MM.1S (cell line): ENCODE results near the gene SORCS2.
"Not testable (repeated sequence)": the region's sequence is repeated elsewhere in the genome, so short reads cannot be mapped to it uniquely, and the experiment has no call there.

Experiments
- DNase-seq: peaks from one replicate; pipeline ENCODE4 v3.0.0-alpha.2; 2015
- H2AFZ ChIP-seq: fragments of 300-600 bp; sonication (generic); 2 replicates; pipeline ENCODE4 v1.6.0; 2016; ENCODE audit warnings: antibody characterized with exemption, low read length
- H3F3A ChIP-seq: fragments of 300-600 bp; sonication (generic); 2 replicates; pipeline ENCODE4 v1.6.1; 2016; ENCODE audit warnings: mild to moderate bottlenecking, antibody characterized with exemption, low read length, moderate library complexity, mixed read lengths; ENCODE audit not compliant: insufficient read depth
- H3K27ac ChIP-seq: fragments of 300-600 bp; sonication (generic); 2 replicates; pipeline ENCODE4 v1.5.1; 2016; ENCODE audit warnings: mild to moderate bottlenecking, low read length
- H3K27me3 ChIP-seq: fragments of 300-600 bp; sonication (generic); replicated peaks from 2 replicates; pipeline ENCODE4 v1.6.0; 2016; ENCODE audit warnings: low read length; ENCODE audit not compliant: insufficient read depth
- H3K36me3 ChIP-seq: fragments of 300-600 bp; sonication (generic); replicated peaks from 2 replicates; pipeline ENCODE4 v1.6.1; 2016; ENCODE audit warnings: mild to moderate bottlenecking, low read length, mixed read lengths; ENCODE audit not compliant: insufficient read depth
- H3K4me1 ChIP-seq: fragments of 300-600 bp; sonication (generic); 2 replicates; pipeline ENCODE4 v1.6.1; 2016; ENCODE audit warnings: low read length, mixed read lengths
- H3K4me2 ChIP-seq: fragments of 300-600 bp; sonication (generic); 2 replicates; pipeline ENCODE4 v1.6.0; 2016; ENCODE audit warnings: low read depth, low read length
- H3K4me3 ChIP-seq: fragments of 300-600 bp; sonication (generic); 2 replicates; pipeline ENCODE4 v1.5.1; 2016; ENCODE audit warnings: low read length, mixed read lengths
- H3K79me2 ChIP-seq: fragments of 300-600 bp; sonication (generic); 2 replicates; pipeline ENCODE4 v1.6.1; 2016; ENCODE audit warnings: mixed run types, low read length, mixed read lengths
- H3K9ac ChIP-seq: fragments of 300-600 bp; sonication (generic); 2 replicates; pipeline ENCODE4 v1.6.1; 2016; ENCODE audit warnings: low read length, mixed read lengths
- H3K9me2 ChIP-seq: fragments of 300-600 bp; sonication (generic); replicated peaks from 2 replicates; pipeline ENCODE4 v1.6.1; 2016; ENCODE audit warnings: mild to moderate bottlenecking, low read length, mixed read lengths; ENCODE audit not compliant: insufficient read depth
- H3K9me3 ChIP-seq: fragments of 300-600 bp; sonication (generic); replicated peaks from 2 replicates; pipeline ENCODE4 v1.6.1; 2016; ENCODE audit warnings: mild to moderate bottlenecking, low read length, mixed read lengths; ENCODE audit not compliant: insufficient read depth
- H4K20me1 ChIP-seq: fragments of 300-600 bp; sonication (generic); 2 replicates; pipeline ENCODE4 v1.6.1; 2016; ENCODE audit warnings: mild to moderate bottlenecking, low read length, moderate library complexity, mixed read lengths; ENCODE audit not compliant: insufficient read depth
- CTCF ChIP-seq: fragments of 300-600 bp; sonication (generic); IDR thresholded peaks from 2 replicates; pipeline ENCODE4 v1.5.1; 2016; ENCODE audit warnings: antibody characterized with exemption, low read length, mixed read lengths
- EZH2 ChIP-seq: fragments of 300-600 bp; sonication (generic); optimal IDR thresholded peaks from 2 replicates; pipeline ENCODE3; 2017; ENCODE audit warnings: low read depth, mild to moderate bottlenecking, antibody characterized with exemption, low read length, mixed read lengths
- EZH2phosphoT487 ChIP-seq: fragments of 300-600 bp; sonication (generic); IDR thresholded peaks from 2 replicates; pipeline ENCODE4 v1.6.1; 2018; ENCODE audit warnings: antibody characterized with exemption, low read length

Gene SORCS2

GRCh38 chr4:7213807-7214206, 21.5 kb downstream of the SORCS2 start:
- Histone ChIP-seq H3K9me3 (no peaks in the 10 kb centered on the region), H4K20me1 (no peaks in the 10 kb centered on the region), H2AFZ (no peak overlapping the region), H3K4me2 (no peak overlapping the region), H3K79me2 (no peaks in the 10 kb centered on the region), H3K4me1 (no peaks in the 10 kb centered on the region), H3K27me3 (peaks cover 76% of the 10 kb centered on the region), H3K9me2 (no peaks in the 10 kb centered on the region), H3F3A (no peaks in the 10 kb centered on the region), H3K27ac (no peak overlapping the region), H3K9ac (no peak overlapping the region), H3K4me3 (no peak overlapping the region), H3K36me3 (no peaks in the 10 kb centered on the region)
- TF ChIP-seq CTCF (no peak), EZH2 (no peak), EZH2phosphoT487 (no peak)
- no peak for DNase-seq

- Histone ChIP-seq H3K36me3 (no peaks in the 10 kb centered on the region), H4K20me1 (no peaks in the 10 kb centered on the region), H3K9me2 (no peaks in the 10 kb centered on the region), H3K4me3 (no peak overlapping the region), H3K27me3 (peaks cover 76% of the 10 kb centered on the region), H3F3A (no peaks in the 10 kb centered on the region), H3K79me2 (no peaks in the 10 kb centered on the region), H3K27ac (no peak overlapping the region), H3K9me3 (no peaks in the 10 kb centered on the region), H3K9ac (no peak overlapping the region), H3K4me1 (no peaks in the 10 kb centered on the region), H2AFZ (no peak overlapping the region), H3K4me2 (no peak overlapping the region)
- no peak for TF ChIP-seq CTCF
- no peak for DNase-seq
Observed at GRCh38 chr4:7214359-7214758, 22.0 kb downstream of the SORCS2 start.

- not testable (repeated sequence) for H2AFZ ChIP-seq, H3K4me2 ChIP-seq, H3K9me3 ChIP-seq, H3K4me3 ChIP-seq, H3K9ac ChIP-seq, H3K9me2 ChIP-seq, H3K4me1 ChIP-seq, H3K36me3 ChIP-seq, H3F3A ChIP-seq, H3K27ac ChIP-seq, H3K79me2 ChIP-seq, H4K20me1 ChIP-seq, DNase-seq
- peaks cover 76% of the 10 kb centered on the region for H3K27me3 ChIP-seq
Observed at GRCh38 chr4:7215187-7215586, 22.8 kb downstream of the SORCS2 start.

- Histone ChIP-seq H4K20me1 (no peaks in the 10 kb centered on the region), H3K27me3 (peaks cover 78% of the 10 kb centered on the region), H3K4me1 (no peaks in the 10 kb centered on the region), H3K79me2 (no peaks in the 10 kb centered on the region), H2AFZ (no peak overlapping the region), H3F3A (no peaks in the 10 kb centered on the region), H3K9me2 (no peaks in the 10 kb centered on the region), H3K36me3 (no peaks in the 10 kb centered on the region), H3K4me3 (no peak overlapping the region), H3K4me2 (no peak overlapping the region), H3K9me3 (no peaks in the 10 kb centered on the region), H3K27ac (no peak overlapping the region), H3K9ac (no peak overlapping the region)
- TF ChIP-seq EZH2phosphoT487 (no peak), CTCF (no peak), EZH2 (no peak)
- DNase-seq: no peak
Observed at GRCh38 chr4:7217039-7217438, 24.7 kb downstream of the SORCS2 start.
